ENCODE data around the gene UBE2S. TPM values are rescaled to one million over a fixed set of nuclear protein-coding genes. Genes with fewer than 3 reads are reported as not detected.

The UBE2S gene
- total RNA-seq, 6 experiments from 2014 or later, result 181 to 356 (median 309) TPM

- no peak for TF ChIP-seq CTCF (IDR thresholded peaks at IDR 0.05)
- H3K4me1 Mint-ChIP-seq (ENCODE audit: low read depth), result peaks cover 14% of the 10 kb centered on the region
- peak overlapping the region; percentile 31 for H3K27ac Mint-ChIP-seq
These were observed 7.1 kb downstream of the UBE2S start for GRCh38 chr19:55400281-55401087.

GRCh38 chr19:55398200-55398925, 9.2 kb downstream of the UBE2S start:
- Mint-ChIP-seq H3K36me3 (ENCODE audit: low read depth) (peaks cover 26% of the 10 kb centered on the region; the same call in 1 of the 2 replicates), H3K27me3 (ENCODE audit: insufficient read depth) (no peaks in the 10 kb centered on the region; the same call in 1 of the 2 replicates), H3K9me3 (no peaks in the 10 kb centered on the region), H3K4me3 (no peak overlapping the region), H3K27ac (peak overlapping the region; percentile 12; the same call in 1 of the 2 replicates), H3K4me1 (ENCODE audit: low read depth) (peaks cover 6% of the 10 kb centered on the region; the same call in 1 of the 2 replicates)
- no peak for DNase-seq
- no peak for TF ChIP-seq CTCF (IDR thresholded peaks at IDR 0.05)

More at GRCh38 chr19:55400281-55401087, 7.1 kb downstream of the UBE2S start:
- no peak for DNase-seq
- Mint-ChIP-seq H3K9me3 (no peaks in the 10 kb centered on the region), H3K36me3 (ENCODE audit: low read depth) (peaks cover 34% of the 10 kb centered on the region), H3K4me3 (no peak overlapping the region; the same call in 1 of the 2 replicates), H3K27me3 (ENCODE audit: insufficient read depth) (peaks cover 1% of the 10 kb centered on the region; the same call in 1 of the 2 replicates)

DNA sequence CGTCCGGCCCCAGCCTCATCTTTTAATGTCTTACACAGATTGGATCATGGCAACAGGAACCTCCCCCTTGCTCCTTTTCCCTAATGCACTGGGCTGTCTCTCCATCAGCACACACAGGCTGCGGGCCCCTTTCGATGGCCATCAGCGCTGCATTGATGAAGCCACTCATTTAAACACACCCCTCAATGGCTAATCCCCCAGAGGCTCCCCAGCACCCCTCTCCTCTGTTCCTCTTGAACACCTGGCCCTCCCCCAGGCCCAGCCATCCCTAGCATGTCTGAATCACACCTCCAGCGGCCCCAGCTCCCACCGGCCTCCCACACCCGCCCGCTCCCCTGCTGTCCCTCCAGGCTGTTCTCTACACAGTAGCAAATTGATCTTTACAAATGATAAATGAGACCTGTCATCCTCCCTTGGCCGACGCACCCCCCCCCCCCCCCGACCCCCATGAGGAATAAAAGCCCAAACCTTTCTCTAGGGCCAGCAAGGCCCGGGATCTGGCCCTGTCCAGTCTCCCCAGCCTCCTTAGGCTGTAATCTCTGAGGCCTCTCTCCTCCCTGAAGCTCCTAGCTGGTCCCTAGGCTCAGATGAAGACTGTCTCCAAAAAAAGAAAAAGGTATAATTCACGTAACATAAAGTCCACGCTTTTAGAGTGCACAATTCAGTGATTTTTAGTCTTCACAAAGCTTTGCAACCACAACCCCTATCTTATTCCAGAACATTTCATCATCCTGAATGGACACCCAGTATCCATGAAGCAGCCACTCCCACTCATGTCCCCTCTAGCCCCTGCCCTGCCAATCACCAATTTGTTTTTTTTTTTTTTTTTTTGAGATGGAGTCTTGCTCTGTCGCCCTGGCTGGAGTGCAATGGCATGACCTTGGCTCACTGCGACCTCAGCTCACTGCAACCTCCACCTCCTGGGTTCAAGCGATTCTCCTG, 14.5 kb downstream of the UBE2S start:
- H3K36me3 Mint-ChIP-seq (ENCODE audit: low read depth), result peaks cover 32% of the 10 kb centered on the region
- no peak for DNase-seq

DNA sequence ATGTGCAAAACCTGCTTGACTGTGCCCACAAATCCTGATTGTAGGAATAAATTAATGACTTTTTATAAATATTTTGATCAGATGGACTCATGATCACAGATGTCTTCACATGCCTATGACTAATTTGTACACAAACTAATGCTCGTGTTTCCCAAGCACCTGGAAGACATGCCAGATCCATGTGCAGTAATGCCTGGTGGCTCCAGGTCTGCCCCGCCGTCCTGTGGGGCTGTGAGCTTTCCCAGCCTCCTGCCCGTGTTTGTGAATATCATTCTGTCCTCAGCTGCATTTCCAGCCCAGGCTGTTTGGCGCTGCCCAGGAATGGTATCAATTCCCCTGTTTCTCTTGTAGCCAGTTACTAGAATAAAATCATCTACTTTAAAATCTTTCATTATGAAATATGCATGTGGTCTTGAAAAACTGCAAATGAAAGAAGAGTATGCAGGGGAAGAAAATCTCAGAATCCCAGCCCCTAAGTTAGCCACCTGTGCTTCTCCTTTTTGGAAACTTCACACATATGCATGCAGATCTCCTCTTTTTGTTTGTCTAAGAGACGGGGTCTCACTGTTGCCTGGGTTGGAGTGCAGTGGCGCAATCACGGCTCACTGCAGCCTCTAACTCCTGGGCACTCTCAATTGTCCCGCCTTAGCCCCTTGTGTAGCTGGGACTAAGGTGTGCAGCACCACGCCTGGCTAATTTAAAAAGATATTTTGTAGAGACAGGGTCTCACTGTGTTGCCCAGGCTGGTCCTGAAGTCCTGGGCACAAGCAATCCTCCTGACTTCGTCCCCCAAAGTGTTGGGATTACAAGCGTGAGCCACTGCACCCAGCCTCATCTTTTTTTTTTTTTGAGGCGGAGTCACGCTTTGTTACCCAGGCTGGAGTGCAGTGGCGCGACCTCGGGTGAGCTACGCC, 15.6 kb downstream of the UBE2S start:
- Mint-ChIP-seq H3K4me3 (no peak overlapping the region; the same call in 1 of the 2 replicates), H3K27me3 (ENCODE audit: insufficient read depth) (peaks cover 9% of the 10 kb centered on the region), H3K36me3 (ENCODE audit: low read depth) (peaks cover 40% of the 10 kb centered on the region), H3K4me1 (ENCODE audit: low read depth) (peaks cover 38% of the 10 kb centered on the region), H3K27ac (peak overlapping the region; percentile 51), H3K9me3 (no peaks in the 10 kb centered on the region)
- no peak for TF ChIP-seq CTCF (IDR thresholded peaks at IDR 0.05)
- no peak for DNase-seq

More for the DNA sequence above, 14.5 kb downstream of the UBE2S start:
- TF ChIP-seq CTCF (IDR thresholded peaks at IDR 0.05), result no peak
- Mint-ChIP-seq H3K4me3 (no peak overlapping the region), H3K27me3 (ENCODE audit: insufficient read depth) (peaks cover 9% of the 10 kb centered on the region), H3K27ac (no peak overlapping the region), H3K4me1 (ENCODE audit: low read depth) (peaks cover 28% of the 10 kb centered on the region), H3K9me3 (no peaks in the 10 kb centered on the region)
